ENCODE measurements around the gene OR13C2. TPM values are rescaled to one million over a fixed set of nuclear protein-coding genes. Genes with fewer than 3 reads are reported as not detected.

Gene OR13C2
- total and polyA plus RNA-seq, 2 experiments from 2014 or later: not detected

DNA sequence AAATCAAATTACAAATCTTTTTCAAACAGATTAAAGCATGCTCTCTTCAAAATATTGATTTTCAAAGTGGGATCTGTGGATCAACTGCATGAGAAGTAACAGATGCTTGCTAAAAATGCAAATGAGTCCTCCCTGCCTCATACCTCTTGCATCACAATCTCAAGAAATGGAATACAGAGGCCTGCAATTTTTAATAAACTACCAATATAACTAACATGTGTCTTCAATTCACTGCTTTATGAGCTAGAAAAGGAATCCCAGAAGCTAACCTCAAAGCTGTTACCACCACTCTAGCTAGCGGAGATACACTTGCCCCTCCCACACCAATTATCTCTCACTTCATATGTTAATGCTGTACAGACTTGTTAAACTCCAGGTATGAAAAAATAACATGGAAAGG, 15.8 kb downstream of the OR13C2 start:
- H3K27ac ChIP-seq: no peak overlapping the region
- no peak overlapping the region for H3K4me2 ChIP-seq (ENCODE audit: unreplicated experiment)
- no peaks in the 10 kb centered on the region for H3K9me3 ChIP-seq (ENCODE audit: low read depth)
- no peak overlapping the region for H3K9ac ChIP-seq
- WGBS, 2 experiments (ENCODE audit: low coverage in 1 of 2, low lambda C conversion rate in 2 of 2, missing lambda C conversion rate in 2 of 2): 10 to 13% methylated on average over 1 of the region's 1 CpG
- DNase-seq: peak; percentile 1
- H3K9me2 ChIP-seq (ENCODE audit: insufficient read depth): no peaks in the 10 kb centered on the region
- TF ChIP-seq EZH2 (IDR thresholded peaks at IDR 0.05; ENCODE audit: insufficient read depth, poor library complexity, severe bottlenecking): no peak
- no peak for TF ChIP-seq EZH2phosphoT487 (IDR thresholded peaks at IDR 0.05; ENCODE audit: insufficient read depth, low read depth)
- H4K20me1 ChIP-seq (ENCODE audit: insufficient read depth): no peaks in the 10 kb centered on the region
- in situ Hi-C loops (cut with MboI): no loop called here
- H3K4me1 ChIP-seq (ENCODE audit: insufficient read depth): peaks cover 17% of the 10 kb centered on the region
- no peak overlapping the region for H3K4me3 ChIP-seq
- no peaks in the 10 kb centered on the region for H3K27me3 ChIP-seq (replicated peaks; ENCODE audit: insufficient read depth)
- H3F3A ChIP-seq (ENCODE audit: insufficient read depth): peaks cover 8% of the 10 kb centered on the region; the same call in 1 of the 2 replicates
- no peak overlapping the region for H2AFZ ChIP-seq
- H3K36me3 ChIP-seq (ENCODE audit: low read depth): no peaks in the 10 kb centered on the region
- no peaks in the 10 kb centered on the region for H3K79me2 ChIP-seq (ENCODE audit: insufficient read depth)

DNA sequence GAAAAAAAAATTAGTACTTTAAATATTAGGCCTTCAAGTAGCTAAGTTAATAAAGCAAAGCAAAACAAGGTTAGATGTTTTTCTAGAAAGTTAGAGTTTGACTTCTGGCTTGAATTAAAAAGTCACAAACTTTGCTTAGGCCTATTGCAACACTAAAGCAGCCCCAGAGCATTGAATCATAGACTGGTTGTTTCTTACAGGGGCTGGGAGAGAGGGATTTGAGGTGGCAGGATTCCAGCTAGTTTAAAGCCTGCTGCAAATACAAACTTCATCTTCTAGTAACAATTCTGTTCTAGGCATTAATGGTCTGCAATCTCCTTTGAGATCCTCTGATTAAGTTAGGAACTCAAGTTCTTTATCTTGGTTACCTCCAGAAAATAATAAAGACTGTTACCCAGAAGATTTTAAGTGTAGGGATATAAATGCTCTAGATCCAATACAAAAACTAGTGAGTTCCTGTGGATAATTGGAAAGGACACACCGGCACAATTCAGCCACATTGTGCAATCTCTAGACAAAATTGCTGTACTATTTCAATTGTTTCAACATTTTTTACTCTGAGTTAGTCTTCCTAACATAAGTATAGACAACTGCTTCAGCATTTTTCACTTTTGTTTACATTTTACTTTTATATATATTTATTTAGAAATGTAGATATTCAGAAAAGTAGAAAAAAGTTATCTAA, 18.8 kb downstream of the OR13C2 start:
- TF ChIP-seq EZH2 (IDR thresholded peaks at IDR 0.05; ENCODE audit: insufficient read depth, poor library complexity, severe bottlenecking): no peak
- TF ChIP-seq EZH2phosphoT487 (IDR thresholded peaks at IDR 0.05; ENCODE audit: insufficient read depth, low read depth): no peak
- Histone ChIP-seq H3K27ac (peak overlapping the region; percentile 84), H3K4me3 (no peak overlapping the region), H2AFZ (peak overlapping the region; percentile 13; the same call in 1 of the 2 replicates), H4K20me1 (ENCODE audit: insufficient read depth) (no peaks in the 10 kb centered on the region), H3K27me3 (replicated peaks; ENCODE audit: insufficient read depth) (no peaks in the 10 kb centered on the region), H3K9me3 (ENCODE audit: low read depth) (no peaks in the 10 kb centered on the region), H3K36me3 (ENCODE audit: low read depth) (no peaks in the 10 kb centered on the region), H3K9me2 (ENCODE audit: insufficient read depth) (no peaks in the 10 kb centered on the region), H3K4me1 (ENCODE audit: insufficient read depth) (peaks cover 17% of the 10 kb centered on the region), H3K9ac (peak overlapping the region; percentile 57), H3K79me2 (ENCODE audit: insufficient read depth) (no peaks in the 10 kb centered on the region), H3F3A (ENCODE audit: insufficient read depth) (peaks cover 8% of the 10 kb centered on the region; the same call in 1 of the 2 replicates), H3K4me2 (ENCODE audit: unreplicated experiment) (peak overlapping the region; percentile 38)
- in situ Hi-C loops (cut with MboI): no loop called here
- WGBS, 2 experiments (ENCODE audit: low coverage in 1 of 2, low lambda C conversion rate in 2 of 2, missing lambda C conversion rate in 2 of 2): 0% methylated on average over 1 of the region's 1 CpG
- peak; percentile 77 for DNase-seq

DNA sequence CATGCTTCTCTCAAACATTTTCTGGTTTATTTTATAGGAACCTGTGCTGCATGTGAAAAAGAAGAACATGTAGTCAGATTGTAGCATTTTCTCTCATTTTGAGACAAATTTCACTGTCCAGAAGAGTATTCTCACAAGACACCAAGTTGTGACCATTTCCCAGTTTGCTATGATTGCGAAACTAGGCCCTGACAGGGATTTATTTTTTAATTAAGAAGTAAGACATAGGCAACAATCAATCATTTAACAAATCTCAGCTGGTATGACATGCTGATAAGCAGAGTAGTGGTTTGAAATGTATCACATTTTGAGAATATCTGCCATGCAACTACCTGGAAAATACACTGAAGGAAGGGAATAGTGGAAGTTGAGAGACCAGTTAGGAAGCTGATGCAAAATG, 24.9 kb downstream of the OR13C2 start:
- DNase-seq: no peak
- Histone ChIP-seq H3K4me2 (ENCODE audit: unreplicated experiment) (no peak overlapping the region), H3K79me2 (ENCODE audit: insufficient read depth) (no peaks in the 10 kb centered on the region), H3F3A (ENCODE audit: insufficient read depth) (no peaks in the 10 kb centered on the region), H4K20me1 (ENCODE audit: insufficient read depth) (no peaks in the 10 kb centered on the region), H3K4me3 (no peak overlapping the region), H3K27ac (no peak overlapping the region), H3K36me3 (ENCODE audit: low read depth) (no peaks in the 10 kb centered on the region), H3K9me3 (ENCODE audit: low read depth) (no peaks in the 10 kb centered on the region), H3K9me2 (ENCODE audit: insufficient read depth) (no peaks in the 10 kb centered on the region), H2AFZ (no peak overlapping the region), H3K4me1 (ENCODE audit: insufficient read depth) (no peaks in the 10 kb centered on the region), H3K27me3 (replicated peaks; ENCODE audit: insufficient read depth) (no peaks in the 10 kb centered on the region), H3K9ac (no peak overlapping the region)
- in situ Hi-C loops (cut with MboI): no loop called here
- WGBS, 2 experiments (ENCODE audit: low coverage in 1 of 2, low lambda C conversion rate in 2 of 2, missing lambda C conversion rate in 2 of 2): 49 to 70% methylated on average over 1 of the region's 1 CpG
- TF ChIP-seq EZH2phosphoT487 (IDR thresholded peaks at IDR 0.05; ENCODE audit: insufficient read depth, low read depth) (no peak), EZH2 (IDR thresholded peaks at IDR 0.05; ENCODE audit: insufficient read depth, poor library complexity, severe bottlenecking) (no peak)

DNA sequence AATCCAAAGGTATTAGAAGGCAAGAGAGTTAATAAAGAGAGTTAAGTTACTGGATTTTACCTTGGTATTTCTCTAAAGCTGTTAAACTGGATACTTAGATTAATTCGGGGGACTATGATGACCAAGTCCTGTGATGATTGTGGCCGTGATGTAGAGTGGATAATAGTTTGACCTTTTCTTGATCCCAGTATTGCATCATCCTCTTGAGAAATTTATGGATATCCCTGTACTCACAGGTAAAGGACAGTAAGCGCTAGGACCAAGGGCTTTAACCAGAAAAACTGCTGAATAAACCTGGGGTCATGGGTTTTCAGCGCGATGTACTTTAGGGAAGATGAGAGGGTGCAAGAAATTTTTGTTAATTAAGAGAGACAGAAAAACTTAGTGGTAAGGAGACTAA, 28.2 kb downstream of the OR13C2 start:
- no peak for TF ChIP-seq EZH2phosphoT487 (IDR thresholded peaks at IDR 0.05; ENCODE audit: insufficient read depth, low read depth)
- H3F3A ChIP-seq (ENCODE audit: insufficient read depth): no peaks in the 10 kb centered on the region
- no peak overlapping the region for H2AFZ ChIP-seq
- H3K4me1 ChIP-seq (ENCODE audit: insufficient read depth): no peaks in the 10 kb centered on the region
- H3K9me2 ChIP-seq (ENCODE audit: insufficient read depth): no peaks in the 10 kb centered on the region
- no peak overlapping the region for H3K4me3 ChIP-seq
- H3K4me2 ChIP-seq (ENCODE audit: unreplicated experiment): no peak overlapping the region
- H4K20me1 ChIP-seq (ENCODE audit: insufficient read depth): no peaks in the 10 kb centered on the region
- no peak overlapping the region for H3K27ac ChIP-seq
- no peak overlapping the region for H3K9ac ChIP-seq
- H3K36me3 ChIP-seq (ENCODE audit: low read depth): no peaks in the 10 kb centered on the region
- H3K27me3 ChIP-seq (replicated peaks; ENCODE audit: insufficient read depth): no peaks in the 10 kb centered on the region
- no peaks in the 10 kb centered on the region for H3K79me2 ChIP-seq (ENCODE audit: insufficient read depth)
- in situ Hi-C loops (cut with MboI): no loop called here
- 78 to 82% methylated on average over 5 of the region's 5 CpGs for WGBS, 2 experiments (ENCODE audit: low coverage in 1 of 2, low lambda C conversion rate in 2 of 2, missing lambda C conversion rate in 2 of 2)
- H3K9me3 ChIP-seq (ENCODE audit: low read depth): no peaks in the 10 kb centered on the region
- DNase-seq: no peak
